DMS 273 treated with DMSO at 0.1 percent for 48 hours (cell line): ENCODE data around the gene C1orf53.
A peak's percentile ranks its signal among the peaks of the same experiment; 100 is the strongest.
"Not testable (repeated sequence)": the region's sequence is repeated elsewhere in the genome, so short reads cannot be mapped to it uniquely, and the experiment has no call there.

Source experiments
- DNase-seq: peaks from one replicate; lab custom pipeline; 2025; lab: John Stamatoyannopoulos, UW

Gene C1orf53

DNA sequence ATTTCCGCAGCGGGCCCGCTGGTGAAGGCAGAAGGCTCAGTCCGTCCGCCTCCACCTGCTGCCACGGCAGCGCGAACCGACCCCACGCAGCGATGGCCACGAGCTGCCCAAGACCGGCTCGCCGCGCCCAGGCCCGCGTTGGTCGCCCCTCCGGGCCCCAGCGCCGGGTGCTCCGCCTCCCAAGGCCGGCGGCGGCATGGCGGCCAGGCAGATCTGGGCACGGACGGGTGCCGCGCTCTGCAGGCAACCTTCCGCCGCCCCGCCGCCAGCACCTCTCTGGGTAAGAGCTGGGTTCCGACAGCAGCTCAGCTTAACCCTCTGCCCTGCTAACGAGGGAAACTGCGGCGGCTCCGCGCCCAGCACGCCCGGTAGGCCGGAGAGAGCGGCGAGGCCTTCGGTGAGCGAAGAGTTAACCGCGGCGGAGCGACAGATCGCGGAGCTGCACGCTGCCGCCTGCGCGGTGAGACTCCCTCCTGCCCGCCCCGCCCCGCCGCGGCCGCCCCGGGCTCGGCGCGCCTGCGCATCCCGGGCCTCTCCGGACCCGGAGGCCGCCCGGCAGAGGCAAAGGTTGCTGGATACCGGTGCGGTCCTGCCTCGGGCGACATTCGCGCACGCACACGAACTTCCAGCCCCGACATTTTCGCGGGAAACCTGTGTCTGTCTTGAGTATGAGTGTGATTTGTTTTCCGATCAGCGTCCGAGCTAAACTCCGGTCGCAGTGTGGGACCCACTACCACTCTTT, at the start of gene C1orf53:
Gene C1orf53, plus strand, starts transcription at position 177 of the 742 bp plus-strand sequence. Its CDS starts 20 bp downstream, at position 197.
- peak; percentile 49 for DNase-seq

DNA sequence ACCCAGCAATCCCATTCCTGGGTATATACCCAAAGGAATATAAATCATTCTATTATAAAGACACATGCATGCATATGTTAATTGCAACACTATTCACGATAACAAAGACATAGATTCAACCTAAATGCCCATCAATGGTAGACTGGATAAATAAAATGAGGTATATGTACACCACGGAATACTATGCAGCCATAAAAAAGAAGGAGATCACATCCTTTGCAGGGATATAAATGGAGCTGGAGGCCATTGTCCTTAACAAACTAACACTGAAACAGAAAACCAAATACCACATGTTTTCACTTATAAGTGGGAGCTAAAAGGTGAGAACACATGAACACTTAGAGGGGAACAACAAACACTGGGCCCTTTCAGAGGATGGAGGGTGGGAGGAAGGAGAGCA, 46.7 kb upstream of the C1orf53 start:
- not testable (repeated sequence) for DNase-seq

DNA sequence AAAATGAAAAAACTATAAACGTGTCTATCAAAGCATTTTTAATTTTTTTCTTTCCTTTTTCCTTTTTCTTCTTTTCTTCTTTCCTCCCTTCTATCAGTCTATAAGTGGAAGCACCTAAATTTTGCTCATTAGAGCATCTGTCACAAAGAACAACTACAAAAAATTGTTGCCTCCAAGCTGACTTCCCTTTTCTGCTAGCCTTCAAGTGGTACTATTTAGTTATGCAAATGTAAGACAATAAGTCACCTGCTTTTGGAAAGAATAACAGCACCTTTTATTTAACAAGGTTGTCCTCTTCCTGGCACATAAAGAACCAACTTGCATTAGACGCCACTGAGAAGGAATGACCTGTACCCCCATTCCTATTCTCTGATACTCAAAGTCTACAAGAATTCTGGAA, 45.0 kb upstream of the C1orf53 start:
- no peak for DNase-seq

DNA sequence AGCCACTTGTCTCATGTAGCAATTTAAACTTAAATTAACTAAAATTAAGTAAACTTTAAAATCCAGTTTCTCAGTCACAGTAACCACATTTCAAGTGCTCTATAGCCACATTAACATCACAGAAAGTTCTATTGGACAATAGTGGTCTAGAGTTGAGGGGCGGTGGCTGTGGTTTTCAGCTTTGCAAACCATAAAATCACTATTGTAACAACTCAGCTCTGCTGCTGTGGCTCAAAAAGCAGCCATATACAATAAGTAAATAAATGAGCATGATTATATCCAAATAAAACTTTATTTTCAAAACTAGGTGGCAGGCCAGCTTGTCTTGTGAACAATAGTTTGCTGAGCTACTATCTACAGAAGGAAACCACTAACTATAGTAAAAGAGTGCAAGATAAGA, 43.4 kb upstream of the C1orf53 start:
- DNase-seq, result no peak

DNA sequence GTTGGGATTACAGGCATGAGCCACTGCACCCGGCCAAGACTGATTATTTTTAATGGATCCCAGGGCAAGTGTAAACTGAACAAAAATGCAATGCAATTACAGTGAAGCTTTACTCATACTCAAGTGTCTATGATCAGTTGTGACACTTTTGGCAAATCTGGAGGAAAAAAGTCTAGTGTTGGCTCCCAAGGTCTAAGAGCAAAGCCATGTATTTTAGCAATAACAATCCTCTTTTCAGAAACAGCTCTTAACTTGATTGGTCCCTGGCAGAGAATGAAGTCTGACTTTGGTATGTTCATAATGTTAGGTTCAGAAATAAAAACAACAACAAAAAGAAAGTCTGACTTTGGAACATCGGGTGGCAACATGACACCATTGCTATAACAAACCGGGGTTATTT, 40.2 kb upstream of the C1orf53 start:
- no peak for DNase-seq

DNA sequence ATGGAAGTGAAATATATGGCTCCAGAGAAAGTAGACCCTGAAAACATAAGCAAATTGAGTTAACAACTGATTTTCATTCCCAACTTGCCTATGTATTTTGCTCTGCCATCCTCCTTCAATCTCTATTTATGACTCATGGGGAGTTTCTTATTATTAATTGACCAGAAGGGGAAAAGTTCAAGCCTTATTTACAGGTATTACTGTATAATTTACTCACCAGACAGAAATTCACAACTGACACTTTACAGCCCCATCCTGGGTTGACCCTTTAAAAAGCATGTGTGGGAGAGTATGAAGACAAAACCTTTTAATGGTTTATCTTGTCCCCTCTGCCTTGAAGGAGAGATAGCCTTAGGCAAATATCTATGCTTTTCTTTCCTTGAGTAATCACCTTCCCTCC, 39.8 kb upstream of the C1orf53 start:
- no peak for DNase-seq

DNA sequence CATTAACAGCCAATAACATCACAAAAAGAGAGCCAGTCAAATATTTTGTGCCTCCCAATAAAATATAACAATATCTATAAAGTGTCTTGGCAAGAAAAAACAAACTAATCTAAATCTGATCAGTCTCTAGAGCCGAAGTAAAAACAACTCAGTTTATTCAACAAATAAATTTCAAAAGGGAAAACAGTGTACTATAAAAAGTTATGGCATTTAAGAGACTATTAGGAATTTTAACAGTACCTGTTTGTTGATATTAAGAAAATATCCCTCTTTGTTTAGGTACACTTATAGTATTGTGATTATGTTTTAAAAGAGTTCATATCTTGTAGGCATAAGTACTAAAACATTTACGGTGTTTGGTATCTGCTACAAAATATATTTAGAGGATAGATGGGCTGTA, 36.6 kb upstream of the C1orf53 start:
- DNase-seq, result no peak

DNA sequence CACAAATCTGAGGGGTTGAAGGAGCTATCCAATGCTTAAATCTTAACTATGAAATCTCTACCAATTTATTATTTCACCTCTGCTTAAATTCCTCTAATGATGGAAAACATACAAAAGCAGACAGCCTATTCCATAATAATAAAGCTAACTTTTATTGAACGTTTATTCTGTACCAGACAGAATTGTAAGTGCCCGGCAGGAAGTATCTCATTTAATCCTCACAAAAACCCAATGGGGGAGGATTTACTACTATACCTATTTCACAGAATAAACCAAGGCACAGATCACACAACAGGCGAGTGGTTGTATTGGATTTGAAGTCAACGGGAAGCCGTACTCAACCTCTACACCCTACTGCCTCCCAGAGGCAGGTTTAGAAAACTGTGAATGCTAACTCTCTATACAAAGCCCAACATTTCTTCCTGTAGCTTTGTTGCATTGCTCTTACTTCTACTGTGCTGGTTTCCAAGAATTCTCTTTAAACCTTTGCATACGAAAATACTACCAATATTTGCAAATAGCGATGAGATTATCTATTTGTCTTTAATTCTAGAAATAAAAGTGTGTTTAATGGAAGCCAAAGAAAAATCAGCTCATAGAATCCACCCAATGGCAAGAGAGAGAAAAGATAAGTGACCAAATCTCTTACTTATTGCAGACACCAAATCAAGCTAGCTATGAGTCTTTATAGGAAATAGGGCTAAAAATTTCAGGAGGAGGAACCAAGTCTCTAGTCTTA, 33.5 kb upstream of the C1orf53 start:
- DNase-seq, result no peak

DNA sequence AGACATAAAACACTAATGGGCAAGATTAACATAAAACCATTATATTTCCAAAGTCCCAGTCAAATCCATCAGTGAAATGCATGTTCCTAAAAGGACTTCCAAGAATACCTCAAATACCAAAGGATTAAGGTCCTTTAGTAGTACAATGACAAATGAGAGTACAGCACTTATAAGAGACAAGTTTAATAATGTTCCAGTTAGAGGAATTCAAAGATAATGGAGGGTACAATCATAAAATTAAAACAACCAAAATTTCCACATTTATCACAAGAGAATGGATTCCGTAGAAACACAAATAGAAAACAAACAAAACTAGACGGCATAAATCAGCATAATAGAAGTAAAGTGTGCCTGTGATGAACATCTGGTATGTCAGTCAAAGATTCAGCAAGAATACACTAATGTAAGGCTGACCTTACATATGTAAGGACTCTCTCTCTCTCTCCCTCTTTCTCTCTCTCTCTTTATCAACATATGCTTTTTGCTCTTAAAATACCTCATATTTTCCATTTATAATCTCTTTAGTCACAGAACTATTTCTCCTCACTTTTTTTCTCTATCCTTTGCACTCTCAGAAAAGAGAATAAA, 32.8 kb upstream of the C1orf53 start:
- no peak for DNase-seq

DNA sequence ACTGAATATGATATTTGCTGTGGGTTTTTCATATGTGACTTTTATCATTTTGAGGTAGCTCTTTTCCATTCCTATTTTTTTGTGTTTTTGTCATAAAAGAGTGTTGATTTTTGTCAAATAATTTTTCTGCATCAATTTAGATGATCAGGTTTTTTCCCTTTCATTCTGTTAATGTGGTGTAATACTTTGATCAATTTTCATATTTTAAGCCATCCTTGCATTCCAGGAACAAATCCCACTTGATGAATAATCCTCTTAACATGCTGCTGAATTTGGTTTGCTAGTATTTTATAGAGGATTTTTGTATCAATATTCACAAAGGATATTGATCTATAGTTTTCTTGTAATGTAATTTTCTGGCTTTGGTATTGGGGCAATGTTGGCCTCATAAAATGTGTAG, 25.5 kb upstream of the C1orf53 start:
- no peak for DNase-seq

DNA sequence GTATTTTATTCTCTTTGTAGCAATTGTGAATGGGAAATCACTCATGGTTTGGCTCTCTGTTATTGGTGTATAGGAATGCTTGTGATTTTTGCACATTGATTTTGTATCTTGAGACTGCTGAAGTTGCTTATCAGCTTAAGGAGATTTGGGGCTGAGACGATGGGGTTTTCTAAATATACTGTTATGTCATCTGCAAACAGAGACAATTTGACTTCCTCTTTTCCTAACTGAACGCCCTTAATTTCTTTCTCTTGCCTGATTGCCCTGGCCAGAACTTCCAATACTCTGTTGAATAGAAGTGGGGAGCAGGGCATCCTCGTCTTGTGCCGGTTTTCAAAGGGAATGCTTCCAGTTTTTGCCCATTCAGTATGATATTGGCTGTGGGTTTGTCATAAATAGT, 22.0 kb upstream of the C1orf53 start:
- not testable (repeated sequence) for DNase-seq

DNA sequence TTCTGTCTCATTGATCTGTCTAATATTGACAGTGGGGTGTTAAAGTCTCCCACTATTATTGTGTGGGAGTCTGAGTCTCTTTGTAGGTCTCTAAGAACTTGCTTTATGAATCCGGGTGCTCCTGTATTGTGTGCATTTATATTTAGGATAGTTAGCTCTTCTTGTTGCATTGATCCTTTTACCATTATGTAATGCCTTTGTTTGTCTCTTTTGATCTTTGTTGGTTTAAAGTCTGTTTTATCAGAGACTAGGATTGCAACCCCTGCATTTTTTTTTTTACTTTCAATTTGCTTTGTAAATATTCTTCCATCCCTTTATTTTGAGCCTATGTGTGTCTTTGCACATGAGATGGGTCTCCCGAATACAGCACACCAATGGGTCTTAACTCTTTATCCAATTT, 20.2 kb upstream of the C1orf53 start:
- not testable (repeated sequence) for DNase-seq

DNA sequence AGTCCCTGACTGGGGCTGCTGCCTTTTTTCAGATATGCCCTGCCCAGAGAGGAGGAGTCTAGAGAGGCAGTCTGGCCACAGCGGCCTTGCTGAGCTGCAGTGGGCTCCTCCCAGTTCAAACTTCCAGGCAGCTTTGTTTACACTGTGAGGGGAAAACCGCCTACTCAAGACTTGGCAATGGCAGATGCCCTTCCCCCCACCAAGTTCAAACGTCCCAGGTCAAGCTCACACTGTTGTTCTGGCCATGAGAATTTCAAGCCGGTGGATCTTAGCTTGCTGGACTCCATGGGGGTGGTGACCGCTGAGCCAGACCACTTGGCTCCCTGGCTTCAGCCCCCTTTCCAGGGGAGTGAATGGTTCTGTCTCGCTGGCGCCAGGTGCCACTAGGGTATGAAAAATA, 18.3 kb upstream of the C1orf53 start:
- DNase-seq, result no peak

DNA sequence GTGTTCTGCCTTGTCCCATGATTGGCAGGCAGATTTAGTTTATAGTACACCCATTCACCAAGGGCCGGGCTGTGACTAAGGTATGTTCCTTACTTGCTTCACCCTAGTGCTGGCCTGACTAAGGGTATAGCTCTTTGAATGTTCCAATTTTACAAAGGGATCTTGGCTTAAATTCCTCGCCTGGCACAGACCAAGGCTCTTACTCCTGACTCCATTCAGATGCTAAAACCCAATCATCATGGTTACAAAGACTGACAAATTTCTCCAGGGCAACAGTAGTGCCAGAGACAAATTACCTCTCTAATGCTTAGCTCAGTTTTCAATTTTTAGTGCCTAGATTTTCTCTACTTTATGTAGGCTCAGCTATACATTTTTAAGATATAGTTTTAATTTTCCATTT, 11.5 kb upstream of the C1orf53 start:
- no peak for DNase-seq

DNA sequence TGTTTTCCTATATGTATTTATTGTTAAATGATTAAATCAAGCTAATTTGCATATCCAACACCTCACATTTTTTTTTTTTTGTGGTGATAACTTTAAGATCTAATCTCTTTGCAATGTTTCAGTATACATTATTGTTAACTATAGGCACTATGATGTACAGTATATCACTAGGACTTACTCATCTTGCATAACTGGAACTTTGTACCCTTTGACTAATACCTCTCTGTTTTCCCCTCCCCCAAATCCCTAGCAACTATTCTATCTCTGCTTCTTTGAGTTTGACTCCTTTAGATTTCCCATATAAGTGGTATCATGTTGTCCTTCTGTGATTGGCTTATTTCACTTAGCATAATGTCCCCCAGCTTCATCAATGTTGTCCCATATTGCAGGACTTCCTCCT, 9.7 kb upstream of the C1orf53 start:
- DNase-seq, result no peak

DNA sequence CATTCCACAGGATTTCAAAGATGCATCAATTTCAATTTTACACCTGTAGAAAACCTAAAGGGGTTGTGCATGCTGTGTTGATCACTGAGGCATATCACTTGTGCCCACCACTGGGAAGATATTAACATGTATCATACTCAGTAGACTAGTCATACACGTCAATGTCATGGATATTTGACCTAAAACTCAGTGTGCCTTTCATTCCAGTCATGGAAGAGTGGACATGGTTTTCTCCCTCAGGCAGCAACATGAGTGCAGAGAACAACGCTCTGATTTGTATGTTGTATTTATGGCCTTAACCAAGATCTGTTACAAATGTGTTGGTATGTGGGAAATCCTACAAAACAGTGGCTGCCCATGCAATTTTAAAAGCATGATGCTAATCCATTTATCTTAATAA, 6.1 kb upstream of the C1orf53 start:
- no peak for DNase-seq

DNA sequence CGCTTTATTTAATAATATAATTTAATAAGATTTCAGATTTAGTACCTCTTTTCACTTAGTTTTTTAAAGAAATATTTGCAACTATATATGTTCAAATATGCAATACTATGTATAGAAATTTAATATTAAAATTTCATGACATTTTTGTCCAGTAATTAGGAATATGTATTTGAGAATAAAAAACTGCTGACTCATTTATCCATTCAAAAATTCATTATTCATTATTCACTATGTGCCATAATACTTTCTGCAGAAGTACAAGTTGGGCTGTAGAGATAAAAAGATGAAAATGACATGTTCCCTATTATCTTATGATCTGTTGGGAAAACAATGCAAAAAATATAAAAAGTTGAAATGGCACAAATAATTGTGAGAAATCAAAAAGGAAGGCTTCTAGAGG, 3.4 kb upstream of the C1orf53 start:
- no peak for DNase-seq

DNA sequence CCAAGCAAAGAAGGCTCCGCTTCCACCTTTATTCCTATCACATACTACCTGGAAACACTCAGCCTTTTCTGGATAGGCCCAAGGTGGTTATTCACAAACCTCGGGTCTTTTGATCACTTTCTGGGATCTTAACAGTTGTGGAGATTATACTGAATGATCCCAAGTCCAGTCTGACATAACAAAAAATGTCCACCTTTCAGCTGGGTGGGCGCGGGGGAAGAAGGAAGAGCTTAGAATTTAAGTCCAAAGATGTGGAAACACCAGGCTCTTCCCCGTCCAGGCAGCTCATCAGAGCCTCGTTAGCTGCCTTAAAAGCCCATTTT, 338 bp upstream of the C1orf53 start:
- DNase-seq, result no peak

DNA sequence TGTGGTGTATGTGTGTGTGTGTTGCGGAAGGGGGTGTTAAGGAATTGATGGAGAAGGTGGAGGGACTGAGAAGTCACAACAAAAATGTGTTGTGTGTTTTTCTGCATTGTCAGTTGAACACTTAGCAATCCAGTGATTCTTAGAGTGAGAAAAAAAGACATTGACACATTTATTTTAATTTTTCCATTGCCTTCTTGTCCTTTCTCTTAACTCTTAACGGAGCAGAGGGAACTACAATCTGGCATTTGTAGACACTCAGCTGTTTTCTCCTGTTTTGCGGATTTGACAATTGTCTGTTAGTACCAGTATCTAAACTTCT, 725 bp downstream of the C1orf53 start:
- DNase-seq, result no peak

DNA sequence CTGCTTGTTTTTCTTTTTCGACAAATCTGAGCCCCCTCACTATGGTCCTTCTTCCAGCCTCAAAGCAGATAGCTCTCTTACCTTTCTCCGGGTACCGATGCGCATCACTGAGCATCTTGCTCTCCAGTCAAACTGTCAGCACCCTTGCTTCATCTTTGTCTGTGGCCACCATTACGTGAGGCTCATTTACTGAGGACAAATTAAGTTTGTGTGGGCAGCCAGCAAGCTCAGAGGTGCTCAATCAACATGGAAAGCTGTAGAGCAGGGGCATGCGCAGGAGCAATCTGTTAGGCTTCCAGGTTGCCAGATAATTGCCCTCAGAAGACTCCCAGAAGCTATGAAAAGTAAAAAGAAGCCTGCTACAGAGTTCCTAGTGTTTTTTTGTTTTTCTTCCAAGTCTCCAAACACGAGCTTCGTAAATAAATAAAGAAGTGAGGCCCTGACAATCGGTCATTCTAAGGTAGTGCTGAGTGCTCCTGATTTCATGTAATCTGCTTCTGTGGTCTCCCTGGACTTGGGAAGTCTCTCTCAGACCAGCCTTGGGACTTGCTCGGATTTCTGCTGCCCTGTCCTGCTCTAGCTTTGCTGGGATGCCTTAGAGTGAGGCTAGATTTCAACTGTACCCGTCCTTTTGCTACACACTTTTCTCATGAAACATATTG, 1.8 kb downstream of the C1orf53 start:
- DNase-seq, result no peak

DNA sequence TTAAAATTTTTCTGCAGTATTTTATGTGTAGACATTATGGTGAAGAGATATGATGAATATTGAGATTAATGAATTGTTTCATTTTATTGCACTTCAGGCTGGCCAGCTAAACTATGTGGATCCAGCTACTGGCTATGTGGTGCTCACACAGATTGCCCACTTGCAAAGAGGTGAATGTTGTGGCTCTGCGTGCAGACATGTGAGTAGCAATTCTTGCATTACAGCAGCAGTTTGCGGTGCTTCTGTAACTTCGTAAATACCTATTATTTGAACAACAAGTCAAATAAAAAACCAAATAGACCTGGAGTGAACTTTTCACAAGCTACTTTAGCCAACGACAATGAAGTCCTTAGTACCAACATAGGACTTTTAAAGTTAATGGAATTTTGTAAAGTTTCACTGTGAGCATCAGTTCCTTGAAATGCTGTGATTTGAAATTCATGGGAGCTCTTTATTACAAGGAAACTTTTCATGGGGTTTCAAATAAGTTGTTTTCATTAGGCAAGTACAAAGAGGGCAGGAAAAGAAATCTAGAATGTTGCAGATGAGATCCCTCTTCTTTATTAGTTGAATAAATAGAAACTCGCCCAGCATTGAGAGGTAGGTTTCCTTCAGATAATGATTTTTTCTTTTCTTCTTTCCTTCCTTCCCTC, 3.4 kb downstream of the C1orf53 start:
- no peak for DNase-seq

DNA sequence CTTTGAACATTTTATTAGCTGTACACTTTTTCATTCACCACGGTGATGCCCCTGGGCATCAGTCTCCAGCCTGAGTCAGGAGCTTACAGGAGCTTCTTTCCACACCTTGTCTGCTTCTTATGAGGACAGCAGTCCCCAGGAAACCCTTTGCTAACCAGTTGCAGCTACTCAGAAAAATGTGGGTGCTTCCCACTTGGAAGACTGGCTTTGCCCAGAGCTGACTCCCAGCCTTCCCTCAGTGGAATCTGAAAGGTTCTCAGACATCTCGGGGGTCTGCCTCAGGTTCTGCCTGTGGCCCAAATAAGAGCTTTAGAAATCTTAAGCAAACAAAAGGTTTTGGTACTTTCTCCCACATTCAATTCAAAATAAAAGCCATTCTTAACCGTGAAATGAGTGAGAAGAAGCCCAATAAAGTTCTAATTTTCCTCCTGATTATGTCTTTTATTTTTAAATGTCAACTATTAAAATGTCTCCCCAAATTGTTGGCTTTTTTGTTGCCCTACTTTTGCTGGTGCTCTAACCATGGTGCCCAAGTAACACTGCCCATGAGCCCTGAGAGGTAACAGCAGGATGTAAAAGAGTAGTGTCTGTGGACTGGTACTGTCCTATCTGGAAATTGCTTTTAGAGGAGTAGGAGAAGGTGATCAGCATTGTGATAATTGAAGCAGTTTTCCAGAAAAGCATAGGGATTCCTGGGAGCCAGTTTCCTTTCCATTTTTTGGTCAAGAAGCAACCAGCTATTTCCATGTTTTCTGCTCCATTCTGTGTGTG, 5.6 kb downstream of the C1orf53 start:
- DNase-seq, result no peak
